Fibroblast of the aortic adventitia (primary cell): ENCODE measurements around the gene ZKSCAN3. TPM values are rescaled to one million over a fixed set of nuclear protein-coding genes. Genes with fewer than 3 reads are reported as not detected.
"Not testable (repeated sequence)": the region's sequence is repeated elsewhere in the genome, so short reads cannot be mapped to it uniquely, and the experiment has no call there.

Source experiments
- DNase-seq: peaks from one replicate; pipeline ENCODE4 v3.0.0-alpha.2; 2010; ENCODE audit warnings: low read depth
- H3K4me3 ChIP-seq: 2 replicates; pipeline ENCODE4 v1.5.1; 2011; ENCODE audit warnings: low read depth, mild to moderate bottlenecking, control low read depth, low read length, moderate library complexity
- total RNA-seq: library from RNA; depleted of rRNA; stranded (reverse); fragments of >200 nt; gene quantifications from 2 replicates; pipeline ENCODE4 v1.2.3, GENCODE V29; 2012; ENCODE audit warnings: low replicate concordance
- TF ChIP-seq, protein P1 (sequence below): IDR thresholded peaks from 2 replicates; pipeline ENCODE4 v1.5.1; 2011; ENCODE audit warnings: mild to moderate bottlenecking, low read length, control low read depth, inconsistent platforms; ENCODE audit not compliant: insufficient read depth

Gene ZKSCAN3
- total RNA-seq, 1 donor, result 2.6 TPM

DNA sequence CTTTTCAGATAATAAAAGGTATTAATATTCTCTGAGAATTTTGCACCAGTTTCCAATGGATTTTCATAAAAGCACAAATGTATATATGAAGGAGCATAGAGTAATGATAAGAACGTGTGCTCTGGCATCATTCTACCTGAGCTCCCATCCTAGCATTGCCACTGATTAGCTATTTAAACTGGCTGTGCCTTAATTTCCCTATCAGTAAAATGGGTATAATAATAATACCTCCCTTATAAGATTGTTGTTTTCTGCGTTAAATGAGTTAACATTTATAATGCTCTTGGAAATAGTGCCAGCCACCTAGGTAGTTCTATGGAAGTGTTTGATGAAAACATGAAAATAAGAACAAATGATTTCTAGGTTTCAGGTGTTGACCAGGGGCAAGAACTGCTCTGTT, 11.2 kb downstream of the ZKSCAN3 start:
- no peak for DNase-seq
- TF ChIP-seq, protein P1, sequence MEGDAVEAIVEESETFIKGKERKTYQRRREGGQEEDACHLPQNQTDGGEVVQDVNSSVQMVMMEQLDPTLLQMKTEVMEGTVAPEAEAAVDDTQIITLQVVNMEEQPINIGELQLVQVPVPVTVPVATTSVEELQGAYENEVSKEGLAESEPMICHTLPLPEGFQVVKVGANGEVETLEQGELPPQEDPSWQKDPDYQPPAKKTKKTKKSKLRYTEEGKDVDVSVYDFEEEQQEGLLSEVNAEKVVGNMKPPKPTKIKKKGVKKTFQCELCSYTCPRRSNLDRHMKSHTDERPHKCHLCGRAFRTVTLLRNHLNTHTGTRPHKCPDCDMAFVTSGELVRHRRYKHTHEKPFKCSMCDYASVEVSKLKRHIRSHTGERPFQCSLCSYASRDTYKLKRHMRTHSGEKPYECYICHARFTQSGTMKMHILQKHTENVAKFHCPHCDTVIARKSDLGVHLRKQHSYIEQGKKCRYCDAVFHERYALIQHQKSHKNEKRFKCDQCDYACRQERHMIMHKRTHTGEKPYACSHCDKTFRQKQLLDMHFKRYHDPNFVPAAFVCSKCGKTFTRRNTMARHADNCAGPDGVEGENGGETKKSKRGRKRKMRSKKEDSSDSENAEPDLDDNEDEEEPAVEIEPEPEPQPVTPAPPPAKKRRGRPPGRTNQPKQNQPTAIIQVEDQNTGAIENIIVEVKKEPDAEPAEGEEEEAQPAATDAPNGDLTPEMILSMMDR, result no peak
- H3K4me3 ChIP-seq, result no peak overlapping the region

DNA sequence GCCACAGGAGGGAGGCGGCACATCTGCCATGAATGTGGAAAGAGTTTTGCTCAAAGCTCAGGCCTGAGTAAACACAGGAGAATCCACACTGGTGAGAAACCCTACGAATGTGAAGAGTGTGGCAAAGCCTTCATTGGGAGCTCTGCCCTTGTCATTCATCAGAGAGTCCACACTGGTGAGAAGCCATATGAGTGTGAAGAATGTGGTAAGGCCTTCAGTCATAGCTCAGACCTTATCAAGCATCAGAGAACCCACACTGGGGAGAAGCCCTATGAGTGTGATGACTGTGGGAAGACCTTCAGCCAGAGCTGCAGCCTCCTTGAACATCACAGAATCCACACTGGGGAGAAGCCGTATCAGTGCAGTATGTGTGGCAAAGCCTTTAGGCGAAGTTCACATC, 15.8 kb downstream of the ZKSCAN3 start:
- not testable (repeated sequence) for DNase-seq, H3K4me3 ChIP-seq

DNA sequence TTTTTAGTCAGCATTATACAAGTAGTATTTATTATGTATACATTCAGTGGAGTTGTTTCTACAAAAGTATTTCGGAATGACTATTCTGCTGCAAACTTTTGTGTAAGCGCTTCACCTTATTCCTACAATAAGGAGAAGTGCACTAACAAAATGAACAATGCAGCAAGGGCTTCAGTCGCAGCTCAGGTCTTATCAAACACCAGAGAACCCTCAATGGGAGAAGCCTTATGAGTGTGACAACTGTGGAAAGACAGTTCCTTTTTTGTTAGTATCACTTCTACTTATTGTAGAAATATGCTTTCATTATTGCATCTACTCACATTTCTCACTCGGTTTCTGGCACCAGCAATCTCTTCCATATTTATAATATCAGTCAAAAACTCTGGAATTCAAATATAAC, 18.8 kb downstream of the ZKSCAN3 start:
- DNase-seq, result no peak
- TF ChIP-seq, protein P1, result no peak
- H3K4me3 ChIP-seq, result no peak overlapping the region

DNA sequence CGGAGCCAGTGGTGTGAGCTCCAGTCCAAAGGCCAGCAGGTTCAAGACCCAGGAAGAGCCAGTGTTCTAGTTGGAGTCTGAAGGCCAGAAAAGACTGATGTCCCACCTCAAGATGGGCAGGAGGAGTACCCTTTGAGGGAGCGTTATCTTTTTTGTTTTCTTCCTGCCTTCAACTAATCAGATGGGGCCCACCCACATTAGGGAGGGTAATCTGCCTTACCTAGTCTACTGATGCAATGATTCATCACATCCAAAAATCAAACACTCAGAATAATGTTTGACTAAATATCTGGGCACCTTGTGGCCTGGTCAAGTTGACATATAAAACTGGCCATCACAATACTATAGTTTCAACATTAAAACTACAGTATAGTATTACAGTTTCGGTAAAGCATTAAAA, 19.7 kb downstream of the ZKSCAN3 start:
- DNase-seq, result no peak
- no peak overlapping the region for H3K4me3 ChIP-seq
- TF ChIP-seq, protein P1, result no peak

DNA sequence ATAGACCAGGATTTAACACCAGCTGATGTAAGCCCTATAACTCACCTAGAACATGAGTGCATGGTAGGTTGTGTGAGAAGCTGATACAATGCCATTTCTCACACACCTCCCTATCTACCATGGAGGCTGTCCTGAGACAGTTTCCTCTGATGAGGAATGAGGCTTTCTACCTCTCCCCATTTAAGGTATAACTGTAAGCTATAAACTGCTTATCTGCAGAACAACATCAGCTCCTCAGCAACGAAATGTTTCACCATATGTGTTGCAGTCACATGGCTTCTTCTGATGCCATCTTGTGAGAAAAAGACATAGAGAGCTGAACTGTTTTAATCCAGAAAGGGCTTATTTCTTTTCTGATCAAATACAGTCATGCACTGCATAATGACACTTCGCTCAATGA, 20.7 kb downstream of the ZKSCAN3 start:
- no peak overlapping the region for H3K4me3 ChIP-seq
- no peak for DNase-seq
- TF ChIP-seq, protein P1, result no peak

DNA sequence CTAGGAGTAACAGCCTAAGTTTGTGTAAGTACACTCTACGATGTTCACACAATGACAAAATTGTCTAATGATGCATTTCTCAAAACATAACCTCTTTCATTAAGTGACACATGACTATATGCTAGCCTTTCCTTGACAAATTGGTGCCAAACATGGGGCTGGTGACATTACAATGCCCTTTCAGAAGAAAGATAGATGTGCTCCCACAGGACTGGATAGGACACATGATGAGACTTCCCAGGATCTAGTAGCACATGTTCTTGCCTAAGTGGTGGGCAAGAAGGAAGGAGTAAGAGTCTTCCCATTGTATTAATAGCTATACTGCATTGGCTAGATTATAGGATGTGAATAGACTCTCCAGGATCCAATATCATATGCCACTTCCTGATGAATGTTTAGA, 21.5 kb downstream of the ZKSCAN3 start:
- TF ChIP-seq, protein P1, result no peak
- DNase-seq, result no peak
- H3K4me3 ChIP-seq, result no peak overlapping the region

DNA sequence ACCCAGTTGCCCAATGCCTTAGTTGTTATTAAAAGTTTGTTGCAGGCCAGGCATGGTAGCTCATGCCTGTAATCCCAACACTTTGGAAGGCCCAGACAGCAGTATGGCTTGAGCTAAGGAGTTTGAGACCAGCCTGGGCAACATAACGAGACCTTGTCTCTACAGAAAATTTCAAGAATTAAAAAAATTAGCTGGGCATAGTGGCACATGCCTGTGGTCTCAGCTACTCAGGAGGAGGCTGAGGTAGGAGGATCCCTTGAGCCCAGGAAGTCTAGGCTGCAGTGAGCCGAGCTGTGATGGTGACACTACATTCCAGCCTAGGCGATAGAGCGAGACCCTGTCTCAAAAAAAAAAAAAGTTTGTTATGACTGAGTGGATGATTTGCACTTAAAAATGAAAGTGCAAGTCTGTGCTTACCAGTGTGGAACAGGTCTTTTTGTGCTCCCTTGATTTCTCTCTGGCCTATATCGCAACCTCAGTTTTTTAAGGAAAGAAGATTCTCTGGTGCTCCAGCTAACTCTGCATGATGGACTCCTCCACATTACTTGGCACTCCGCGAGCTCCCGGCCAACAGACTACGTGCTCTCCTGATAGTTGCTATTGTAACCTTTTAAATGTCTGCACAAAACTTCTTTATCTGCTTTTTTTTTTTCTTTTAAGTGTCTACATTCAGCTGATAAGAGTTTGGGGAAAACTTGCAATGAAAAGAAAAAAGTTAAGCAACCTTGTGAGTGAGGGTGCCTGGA, 22.1 kb downstream of the ZKSCAN3 start:
- no peak for DNase-seq
- TF ChIP-seq, protein P1, result no peak
- no peak overlapping the region for H3K4me3 ChIP-seq
